Prostate gland (tissue), 2 donors: ENCODE measurements around the gene RNF224. TPM values are rescaled to one million over a fixed set of nuclear protein-coding genes. Genes with fewer than 3 reads are reported as not detected.

Experiments used
- DNase-seq: peaks from one replicate; pipeline ENCODE4 v3.0.0-alpha.2; 2019; ENCODE audit warnings: low spot score
- H3K27ac ChIP-seq, 2 donors: fragments of 200-600 bp; sonication (generic); 2 replicates each; pipeline ENCODE4 v1.5.1; 2017 to 2019
- H3K27me3 ChIP-seq: fragments of 200-600 bp; sonication (generic); replicated peaks from 2 replicates; pipeline ENCODE4 v1.5.1; 2019; ENCODE audit not compliant: insufficient read depth
- H3K36me3 ChIP-seq, 2 donors: fragments of 200-600 bp; sonication (generic); 1 replicate in 1 of 2; 2 replicates in 1 of 2; pipeline versions ENCODE4 v1.5.1 to v1.8.1; 2017 to 2019
- H3K4me1 ChIP-seq: fragments of 200-600 bp; sonication (generic); replicated peaks from 2 replicates; pipeline ENCODE4 v1.5.1; 2019
- H3K4me3 ChIP-seq, 2 donors: fragments of 200-600 bp; sonication (generic); 2 replicates each; pipeline ENCODE4 v1.5.1; 2017 to 2019
- H3K9me3 ChIP-seq: fragments of 200-600 bp; sonication (generic); 2 replicates; pipeline ENCODE4 v1.5.1; 2017
- CTCF ChIP-seq, 4 experiments: fragments of 200-600 bp in 2 of 4; fragments of 450-650 bp in 2 of 4; sonication (generic) in 2 of 4; IDR thresholded peaks; 1 replicate in 3 of 4; 2 replicates in 1 of 4; pipeline ENCODE4 v1.5.1; 2016 to 2019; ENCODE audit warnings: antibody characterized with exemption in 4 of 4, mild to moderate bottlenecking in 2 of 4, moderate library complexity in 2 of 4
- POLR2A ChIP-seq: fragments of 450-650 bp; IDR thresholded peaks from one replicate; pipeline ENCODE4 v1.6.1; 2016; ENCODE audit warnings: antibody characterized with exemption, mild to moderate bottlenecking
- POLR2AphosphoS5 ChIP-seq: sonication (generic); formaldehyde crosslinking; IDR thresholded peaks from one replicate; pipeline ENCODE4 v1.6.1; 2017; ENCODE audit warnings: antibody characterized with exemption
- WGBS: methylation state at CpG from one replicate; pipeline ENCODE4 v1.1.5; 2018; 5-methylcytosine and 5-hydroxymethylcytosine counted together
- intact Hi-C: fragments of 100-400 bp; cut with DNase I; formaldehyde crosslinking; loops from one replicate; pipeline ENCODE4 v1.14.2; 2022
- total RNA-seq, 2 donors: library from RNA; depleted of rRNA; stranded (reverse); fragments of >200 nt; gene quantifications; one replicate each; pipeline ENCODE4 v1.1.0, GENCODE V29; 2016

Gene RNF224
- total RNA-seq, 2 donors from 2014 or later: not detected

- Histone ChIP-seq H3K27ac (no peak overlapping the region), H3K36me3 (no peaks in the 10 kb centered on the region), H3K4me1 (peaks cover 23% of the 10 kb centered on the region), H3K9me3 (no peaks in the 10 kb centered on the region), H3K27me3 (peaks cover 4% of the 10 kb centered on the region), H3K4me3 (no peak overlapping the region)
- WGBS: 68% methylated on average over 40 of the region's 40 CpGs
- no peak for DNase-seq
- TF ChIP-seq CTCF (IDR thresholded peaks at IDR 0.05) (no peak), POLR2AphosphoS5 (no peak), POLR2A (no peak)
- intact Hi-C loops: no loop called here
Observed at GRCh38 chr9:137233143-137233980, 6.1 kb downstream of the RNF224 start.

- TF ChIP-seq POLR2AphosphoS5 (no peak), CTCF (IDR thresholded peaks at IDR 0.05) (no peak), POLR2A (no peak)
- intact Hi-C loops: no loop called here
- WGBS: 58% methylated on average over 31 of the region's 40 CpGs
Observed at GRCh38 chr9:137234055-137234697, 6.9 kb downstream of the RNF224 start.

GRCh38 chr9:137234758-137235423 lies 7.6 kb downstream of the RNF224 start:
- 75% methylated on average over 17 of the region's 18 CpGs for WGBS
- H3K27ac ChIP-seq: no peak overlapping the region
- H3K27me3 ChIP-seq: peaks cover 4% of the 10 kb centered on the region
- no peaks in the 10 kb centered on the region for H3K9me3 ChIP-seq
- peaks cover 29% of the 10 kb centered on the region for H3K4me1 ChIP-seq
- TF ChIP-seq POLR2AphosphoS5 (no peak), CTCF (IDR thresholded peaks at IDR 0.05) (no peak), POLR2A (no peak)
- no peak overlapping the region for H3K4me3 ChIP-seq
- intact Hi-C loops: loop anchor here (5.0 kb wide), 1 partner anchor 113 kb away; no protein-coding TSS in a partner anchor
- no peak for DNase-seq
- H3K36me3 ChIP-seq: no peaks in the 10 kb centered on the region

More at GRCh38 chr9:137234055-137234697, 6.9 kb downstream of the RNF224 start:
- H3K27ac ChIP-seq: no peak overlapping the region
- peaks cover 26% of the 10 kb centered on the region for H3K4me1 ChIP-seq
- H3K4me3 ChIP-seq: no peak overlapping the region
- DNase-seq: no peak
- H3K36me3 ChIP-seq: no peaks in the 10 kb centered on the region
- no peaks in the 10 kb centered on the region for H3K9me3 ChIP-seq
- peaks cover 4% of the 10 kb centered on the region for H3K27me3 ChIP-seq

GRCh38 chr9:137235424-137236237 lies 8.3 kb downstream of the RNF224 start:
- Histone ChIP-seq H3K27me3 (peaks cover 4% of the 10 kb centered on the region), H3K4me3 (no peak overlapping the region), H3K27ac (no peak overlapping the region), H3K36me3 (no peaks in the 10 kb centered on the region), H3K9me3 (no peaks in the 10 kb centered on the region), H3K4me1 (peaks cover 29% of the 10 kb centered on the region)
- intact Hi-C loops: loop anchor here (5.0 kb wide), 1 partner anchor 113 kb away; no protein-coding TSS in a partner anchor
- no peak for DNase-seq
- 67% methylated on average over 32 of the region's 35 CpGs for WGBS
- TF ChIP-seq POLR2AphosphoS5 (no peak), POLR2A (no peak), CTCF (IDR thresholded peaks at IDR 0.05) (no peak)
